Tibial nerve (tissue), 4 donors: ENCODE measurements around the gene MEN1.

Source experiments
- CTCF ChIP-seq, 5 experiments: fragments of 200-600 bp in 3 of 5; fragments of 450-650 bp in 2 of 5; sonication (generic) in 3 of 5; IDR thresholded peaks; one replicate each; pipeline ENCODE4 v1.5.1; 2016 to 2019; ENCODE audit warnings: antibody characterized with exemption in 5 of 5, mild to moderate bottlenecking in 3 of 5, moderate library complexity in 2 of 5
- EP300 ChIP-seq, 2 donors: sonication (generic); formaldehyde crosslinking; IDR thresholded peaks; one replicate each; pipeline ENCODE4 v1.6.1; 2017; ENCODE audit warnings: antibody characterized with exemption in 2 of 2, mild to moderate bottlenecking in 1 of 2
- POLR2A ChIP-seq, 2 donors: fragments of 450-650 bp; IDR thresholded peaks; one replicate each; pipeline ENCODE4 v1.6.1; 2017; ENCODE audit warnings: antibody characterized with exemption in 2 of 2, mild to moderate bottlenecking in 2 of 2, moderate library complexity in 2 of 2

- TF ChIP-seq CTCF (IDR thresholded peaks at IDR 0.05) (no peak), POLR2A (IDR thresholded peaks at IDR 0.05) (no peak), EP300 (IDR thresholded peaks at IDR 0.05) (no peak)
Observed at GRCh38 chr11:64827451-64827839, 17.1 kb upstream of the MEN1 start.
